CD1c-positive myeloid dendritic cell (primary cell): ENCODE results near the gene CLEC16A.
A peak's percentile ranks its signal among the peaks of the same experiment; 100 is the strongest.

Source experiments
- DNase-seq: peaks from one replicate; pipeline ENCODE4 v3.0.0-alpha.2; 2016; ENCODE audit errors: extremely low spot score

The CLEC16A gene

GRCh38 chr16:11082860-11083388 is 138.6 kb downstream of the CLEC16A start:
- no peak for DNase-seq

GRCh38 chr16:11084484-11084875 is 140.1 kb downstream of the CLEC16A start:
- DNase-seq = peak; percentile 73

GRCh38 chr16:11084876-11085485 is 140.6 kb downstream of the CLEC16A start:
- no peak for DNase-seq

- no peak for DNase-seq
These were observed 141.6 kb downstream of the CLEC16A start for GRCh38 chr16:11085916-11086315.

- DNase-seq = no peak
These were observed 143.3 kb downstream of the CLEC16A start for GRCh38 chr16:11087691-11088073.

- DNase-seq = no peak
These were observed 143.8 kb downstream of the CLEC16A start for GRCh38 chr16:11088074-11088730.

GRCh38 chr16:11088831-11089230 is 144.5 kb downstream of the CLEC16A start:
- no peak for DNase-seq

- DNase-seq = no peak
These were observed 145.2 kb downstream of the CLEC16A start for GRCh38 chr16:11089504-11090124.

- no peak for DNase-seq
These were observed 145.9 kb downstream of the CLEC16A start for GRCh38 chr16:11090232-11090631.

GRCh38 chr16:11091021-11091785 is 146.8 kb downstream of the CLEC16A start:
- DNase-seq = no peak

GRCh38 chr16:11092788-11093571 is 148.6 kb downstream of the CLEC16A start:
- DNase-seq = no peak

GRCh38 chr16:11093572-11094074 is 149.3 kb downstream of the CLEC16A start:
- DNase-seq = peak; percentile 45

GRCh38 chr16:11094075-11094856 is 149.9 kb downstream of the CLEC16A start:
- DNase-seq = peak; percentile 49

GRCh38 chr16:11094857-11095565 is 150.6 kb downstream of the CLEC16A start:
- DNase-seq = peak; percentile 45

GRCh38 chr16:11095935-11096334 is 151.6 kb downstream of the CLEC16A start:
- DNase-seq = no peak

GRCh38 chr16:11097094-11097786 is 152.9 kb downstream of the CLEC16A start:
- no peak for DNase-seq

GRCh38 chr16:11097787-11098167 is 153.4 kb downstream of the CLEC16A start:
- no peak for DNase-seq

GRCh38 chr16:11098601-11099390 is 154.4 kb downstream of the CLEC16A start:
- DNase-seq = no peak
